Lower leg skin (tissue), 3 donors: ENCODE results near the gene ULBP3.
"Not testable (repeated sequence)": the region's sequence is repeated elsewhere in the genome, so short reads cannot be mapped to it uniquely, and the experiment has no call there.

Experiments used
- CTCF ChIP-seq, 3 donors: fragments of 450-650 bp; IDR thresholded peaks; one replicate each; pipeline ENCODE4 v1.5.1; 2016; ENCODE audit warnings: antibody characterized with exemption in 3 of 3, mild to moderate bottlenecking in 3 of 3, moderate library complexity in 2 of 3
- POLR2A ChIP-seq, 2 donors: fragments of 450-650 bp; IDR thresholded peaks; one replicate each; pipeline ENCODE4 v1.6.1; 2016 to 2017; ENCODE audit warnings: antibody characterized with exemption in 2 of 2, mild to moderate bottlenecking in 1 of 2, moderate library complexity in 1 of 2

- TF ChIP-seq CTCF, POLR2A (IDR thresholded peaks at IDR 0.05): not testable (repeated sequence)
Measured at GRCh38 chr6:150017186-150017521, 51.8 kb downstream of the ULBP3 start.
